Measurements from ENCODE around the gene CD80.

Gene CD80

DNA sequence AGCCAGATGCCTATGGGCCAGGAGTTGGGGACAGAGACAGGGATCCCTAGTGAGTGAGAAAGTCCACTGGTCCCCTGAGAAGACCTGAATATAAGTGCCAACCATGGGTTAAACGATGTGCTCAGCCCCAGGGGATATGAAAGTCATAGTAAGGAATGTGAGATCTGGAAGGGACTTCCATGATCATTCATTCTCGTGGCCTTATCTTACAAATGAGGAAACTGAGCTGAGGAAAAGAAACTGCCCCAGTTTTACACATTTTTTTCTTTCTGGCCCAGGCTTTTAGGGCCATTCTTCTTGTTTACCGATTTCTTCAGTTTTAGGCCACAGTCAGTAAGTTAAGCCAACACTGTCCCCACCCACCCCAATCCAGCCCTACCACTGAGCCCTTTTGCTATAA lies 11.1 kb downstream of the CD80 start:
- no peak for DNase-seq (ENCODE audit: low read depth, low spot score)

- no peak for DNase-seq (ENCODE audit: low read depth, low spot score)
These were observed 12.2 kb downstream of the CD80 start for GRCh38 chr3:119547227-119547626.

GRCh38 chr3:119543147-119543546 lies 16.3 kb downstream of the CD80 start:
- no peak for DNase-seq (ENCODE audit: low read depth, low spot score)

DNA sequence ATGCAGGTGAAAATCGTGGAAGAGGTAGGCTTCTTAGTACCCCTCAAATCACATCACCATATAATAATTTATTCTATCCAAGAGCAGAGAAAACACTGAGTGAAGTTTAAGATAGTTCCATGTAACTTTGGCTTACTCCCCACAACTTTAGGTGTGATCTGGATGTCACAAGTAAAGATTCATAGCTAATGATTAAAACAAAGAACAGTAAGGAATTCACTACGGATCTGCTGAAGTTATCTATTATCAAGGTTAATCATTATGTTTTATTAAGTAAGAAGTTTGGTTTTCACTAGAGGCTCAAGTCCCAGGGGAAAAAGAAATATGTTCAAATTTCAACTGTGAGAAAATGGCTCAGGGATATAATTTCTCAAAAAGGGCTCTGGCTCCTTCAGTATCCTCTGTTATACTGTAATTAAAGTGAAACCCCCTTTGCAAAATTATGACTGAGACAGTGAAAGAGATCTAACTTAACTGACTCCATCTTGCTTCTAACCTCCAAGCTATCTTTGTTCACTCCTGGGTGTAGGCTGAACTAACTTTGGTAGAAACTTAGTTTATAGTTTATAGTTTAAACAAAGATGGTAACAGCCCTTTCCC lies 17.1 kb downstream of the CD80 start:
- DNase-seq (ENCODE audit: low read depth, low spot score): no peak

DNA sequence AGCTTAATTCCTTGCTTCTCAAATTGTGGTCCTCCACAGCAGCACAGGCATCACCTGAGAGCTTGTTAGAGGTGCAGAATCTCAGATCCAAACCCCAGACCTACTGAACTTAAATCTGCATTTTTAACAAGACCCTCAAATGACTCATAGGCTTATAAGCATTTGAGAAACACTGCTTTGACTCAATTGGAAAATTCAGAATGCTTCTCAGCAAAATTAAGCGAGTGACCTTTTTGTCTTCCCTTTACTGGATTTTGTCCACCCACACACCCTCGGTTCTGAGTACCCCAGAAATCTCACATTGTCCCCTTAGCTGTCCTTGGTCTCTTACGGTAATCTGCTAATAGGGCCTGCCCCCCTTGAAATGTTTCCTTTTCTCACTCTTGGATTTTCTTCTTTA lies 17.9 kb downstream of the CD80 start:
- DNase-seq (ENCODE audit: low read depth, low spot score): no peak

DNA sequence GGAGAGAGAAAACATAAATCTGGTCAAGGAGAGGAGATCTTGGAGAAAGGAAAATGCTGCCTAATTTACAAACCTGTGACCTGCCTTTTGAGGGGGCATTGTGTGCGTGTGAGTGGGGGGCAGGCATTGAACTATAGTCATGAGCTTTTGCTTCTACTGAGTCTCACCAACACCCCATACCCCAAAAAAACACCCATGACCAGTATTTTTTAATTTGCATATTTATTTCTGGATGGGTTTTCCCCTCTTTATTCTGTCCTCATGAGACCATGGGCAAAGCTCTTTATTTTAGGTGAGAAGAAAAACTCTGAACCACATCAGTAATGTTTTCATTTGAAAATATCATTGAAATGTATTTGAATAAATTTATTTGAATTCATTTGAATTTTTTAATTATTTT lies 20.6 kb downstream of the CD80 start:
- no peak for DNase-seq (ENCODE audit: low read depth, low spot score)

DNA sequence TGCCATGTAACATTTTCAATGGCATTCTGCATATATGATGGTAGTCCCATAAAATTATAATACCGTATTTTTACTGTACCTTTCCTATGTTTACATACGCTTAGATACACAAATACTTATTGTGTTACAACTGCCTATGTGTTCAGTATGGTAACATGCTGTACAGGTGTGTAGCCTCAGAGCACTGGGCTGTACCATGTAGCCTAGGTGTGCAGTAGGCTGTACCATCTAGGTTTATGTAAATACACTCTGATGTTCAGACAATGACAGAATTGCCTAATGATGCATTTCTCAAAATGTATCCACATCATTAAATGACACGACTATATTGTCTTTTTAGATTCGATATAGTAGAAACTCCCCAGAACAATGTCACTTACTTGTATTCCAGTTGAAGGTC lies 22.7 kb downstream of the CD80 start:
- DNase-seq (ENCODE audit: low read depth, low spot score): no peak

- DNase-seq (ENCODE audit: low read depth, low spot score): no peak
These were observed 25.1 kb downstream of the CD80 start for GRCh38 chr3:119534296-119534695.

DNA sequence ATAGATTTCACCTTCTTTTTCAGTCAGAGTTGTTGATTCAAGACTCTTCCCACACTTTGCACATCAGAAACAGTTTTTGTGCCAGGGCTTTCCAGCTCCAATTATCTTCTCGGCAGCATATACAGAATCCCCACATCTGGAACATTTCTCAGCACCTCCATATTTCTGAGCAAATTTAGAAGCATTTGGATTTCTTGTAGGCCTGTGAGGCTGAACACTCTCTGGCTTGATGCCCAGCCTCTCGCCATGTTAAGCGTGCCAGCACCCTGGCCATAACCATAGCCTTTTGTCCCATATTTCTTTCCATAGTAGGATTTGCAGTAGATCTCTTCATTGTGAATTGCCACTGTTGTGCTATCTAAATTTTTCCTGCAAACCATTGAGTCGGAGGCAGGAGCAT lies 28.3 kb downstream of the CD80 start:
- no peak for DNase-seq (ENCODE audit: low read depth, low spot score)

- DNase-seq (ENCODE audit: low read depth, low spot score): no peak
These were observed 29.0 kb downstream of the CD80 start for GRCh38 chr3:119530456-119530855.

DNA sequence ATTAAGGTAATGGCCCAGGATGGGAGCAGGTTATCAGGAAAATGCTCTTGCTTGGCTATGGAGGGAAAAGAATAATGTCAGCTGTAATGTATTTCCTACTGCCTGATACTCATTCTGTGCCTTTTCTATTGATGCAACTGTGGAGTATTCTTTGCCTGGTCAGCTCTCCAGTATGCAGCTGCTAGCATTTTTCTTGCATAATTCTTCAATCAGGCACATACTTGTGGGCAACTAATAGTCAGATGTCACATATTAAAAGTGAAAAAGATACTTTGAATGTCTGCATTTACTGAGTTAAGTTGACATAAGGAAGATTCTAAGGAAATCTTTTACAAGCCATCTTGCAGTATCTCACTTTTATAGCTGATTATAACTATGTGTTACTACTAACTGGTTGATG lies 29.5 kb downstream of the CD80 start:
- DNase-seq (ENCODE audit: low read depth, low spot score): no peak

DNA sequence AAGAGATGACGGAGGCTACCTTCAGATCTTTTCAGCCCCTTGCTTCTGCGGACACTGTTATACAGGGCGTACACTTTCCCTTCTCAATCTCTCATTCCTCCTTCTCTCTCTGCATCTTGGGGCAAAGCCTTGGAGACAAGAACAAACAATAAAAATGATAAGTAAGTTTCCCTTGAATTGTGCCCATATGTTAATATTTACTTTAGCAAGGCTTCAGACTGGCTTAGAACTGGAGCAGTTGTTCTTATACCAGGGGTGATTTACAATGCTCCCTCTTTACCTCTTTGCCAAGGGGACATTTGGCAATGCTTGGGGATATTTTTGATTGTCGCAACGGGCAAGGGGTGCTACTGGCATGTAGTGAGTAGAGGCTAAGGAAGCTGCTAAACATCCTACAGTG lies 31.7 kb downstream of the CD80 start:
- no peak for DNase-seq (ENCODE audit: low read depth, low spot score)

- no peak for DNase-seq (ENCODE audit: low read depth, low spot score)
These were observed 34.3 kb downstream of the CD80 start for GRCh38 chr3:119524931-119525662.

GRCh38 chr3:119518026-119518425 lies 41.4 kb downstream of the CD80 start:
- DNase-seq (ENCODE audit: low read depth, low spot score): no peak

GRCh38 chr3:119517112-119517511 lies 42.3 kb downstream of the CD80 start:
- no peak for DNase-seq (ENCODE audit: low read depth, low spot score)

DNA sequence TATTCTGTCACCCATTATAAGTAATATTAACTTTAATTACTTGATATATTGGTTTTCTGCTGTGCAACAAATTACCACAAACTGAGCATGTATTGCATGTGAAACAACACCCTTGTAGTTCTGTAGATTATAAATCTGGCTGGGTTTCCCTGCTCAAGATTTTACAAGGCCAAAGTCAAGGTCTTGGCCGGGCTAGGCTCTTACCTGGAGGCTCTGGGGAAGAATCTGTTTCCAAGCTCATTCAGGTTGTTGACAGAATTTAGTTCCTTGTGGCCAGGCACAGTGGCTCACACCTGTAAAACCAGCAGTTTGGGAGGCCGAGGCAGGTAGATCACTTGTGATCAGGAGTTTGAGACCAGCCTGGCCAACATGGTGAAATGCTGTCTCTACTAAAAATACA lies 44.8 kb downstream of the CD80 start:
- no peak for DNase-seq (ENCODE audit: low read depth, low spot score)

- no peak for DNase-seq (ENCODE audit: low read depth, low spot score)
These were observed 48.7 kb downstream of the CD80 start for GRCh38 chr3:119510690-119511089.

DNA sequence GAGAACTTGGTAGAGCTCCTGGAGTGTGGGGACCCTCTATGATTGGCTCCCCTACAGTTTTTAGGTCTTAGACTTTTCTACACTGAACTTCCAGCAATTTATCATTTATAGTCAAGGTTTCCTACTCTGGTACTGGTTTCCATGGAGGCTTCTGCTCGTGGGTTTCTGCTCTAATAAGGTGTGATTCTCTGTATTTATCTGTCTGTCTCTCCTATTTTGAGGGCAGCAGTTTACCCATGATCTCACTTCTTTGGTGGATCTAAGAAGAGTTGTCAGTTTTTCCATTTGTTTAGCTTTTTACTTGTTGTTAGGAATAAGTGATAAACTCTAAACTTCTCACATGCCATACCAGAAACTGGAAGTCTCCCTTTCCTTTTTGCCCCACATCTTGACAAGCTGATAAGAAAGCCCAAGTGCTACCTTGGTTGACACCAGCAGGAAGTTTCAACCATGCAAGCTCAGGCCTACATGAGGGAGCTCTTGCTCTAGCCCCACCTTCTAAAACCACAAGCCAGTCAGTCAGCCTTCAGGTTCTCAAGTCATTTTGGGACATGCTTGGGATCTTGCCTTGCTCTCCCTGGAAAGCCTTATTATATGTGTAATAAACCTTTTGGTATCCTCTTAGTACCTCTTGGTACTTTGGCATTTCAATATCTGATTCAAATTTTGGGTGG lies 51.1 kb downstream of the CD80 start:
- DNase-seq (ENCODE audit: low read depth, low spot score): no peak

- no peak for DNase-seq (ENCODE audit: low read depth, low spot score)
These were observed 52.0 kb downstream of the CD80 start for GRCh38 chr3:119507404-119507803.

DNA sequence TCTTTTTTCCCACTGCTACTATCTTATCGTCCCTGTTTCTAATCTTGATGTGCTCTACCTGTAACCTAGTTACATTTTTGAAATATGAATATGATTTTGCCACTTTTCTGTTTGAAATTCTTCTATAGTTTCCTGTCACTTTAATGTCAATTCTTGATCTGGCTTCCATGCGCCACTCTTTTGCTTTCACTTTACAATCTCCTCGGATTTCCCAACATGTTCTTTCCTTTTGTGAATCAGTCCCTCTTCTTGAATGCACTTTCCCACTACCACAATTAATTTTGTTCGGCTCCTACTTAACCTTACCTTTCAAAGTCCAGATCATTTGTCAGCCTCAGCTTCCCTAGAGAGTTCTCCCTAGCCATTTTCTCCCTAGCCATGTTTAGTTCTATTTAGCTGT lies 52.8 kb downstream of the CD80 start:
- DNase-seq (ENCODE audit: low read depth, low spot score): no peak

DNA sequence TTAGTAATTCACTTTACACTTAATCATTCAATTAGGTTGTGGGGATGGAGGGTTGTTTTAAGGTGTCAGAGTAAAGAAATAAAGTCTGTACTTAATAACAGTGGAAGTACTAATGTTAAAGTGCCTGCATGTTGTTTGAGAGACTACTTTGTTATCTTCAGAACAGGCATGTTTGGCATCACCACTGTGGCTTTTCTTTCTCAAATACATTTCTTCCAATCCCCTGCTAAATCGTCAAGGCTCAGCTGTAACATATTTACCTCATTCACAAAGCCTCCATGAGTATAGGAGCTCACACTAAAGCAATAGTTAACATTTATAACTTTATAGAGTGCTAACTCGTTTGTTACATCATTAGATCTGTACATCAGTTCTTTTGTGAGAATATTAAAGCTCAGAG lies 58.5 kb downstream of the CD80 start:
- DNase-seq (ENCODE audit: low read depth, low spot score): no peak

GRCh38 chr3:119500265-119500664 lies 59.1 kb downstream of the CD80 start:
- no peak for DNase-seq (ENCODE audit: low read depth, low spot score)
